Astrocyte (in vitro differentiated cells and primary cell): ENCODE measurements around the gene HS6ST3.

ENCODE experiments used
- EZH2 ChIP-seq: IDR thresholded peaks from 2 replicates; pipeline ENCODE4 v1.6.1; 2012; ENCODE audit warnings: mild to moderate bottlenecking, low read length, inconsistent platforms; ENCODE audit not compliant: insufficient read depth
- TF ChIP-seq, protein P1 (sequence below): IDR thresholded peaks from 2 replicates; pipeline ENCODE4 v1.5.1; 2011; ENCODE audit warnings: low read depth, mild to moderate bottlenecking, inconsistent platforms, low read length, moderate library complexity; ENCODE audit not compliant: insufficient read depth

GRCh38 chr13:96185818-96186217 lies 95.9 kb downstream of the HS6ST3 start:
- TF ChIP-seq EZH2, result no peak
- TF ChIP-seq, protein P1, sequence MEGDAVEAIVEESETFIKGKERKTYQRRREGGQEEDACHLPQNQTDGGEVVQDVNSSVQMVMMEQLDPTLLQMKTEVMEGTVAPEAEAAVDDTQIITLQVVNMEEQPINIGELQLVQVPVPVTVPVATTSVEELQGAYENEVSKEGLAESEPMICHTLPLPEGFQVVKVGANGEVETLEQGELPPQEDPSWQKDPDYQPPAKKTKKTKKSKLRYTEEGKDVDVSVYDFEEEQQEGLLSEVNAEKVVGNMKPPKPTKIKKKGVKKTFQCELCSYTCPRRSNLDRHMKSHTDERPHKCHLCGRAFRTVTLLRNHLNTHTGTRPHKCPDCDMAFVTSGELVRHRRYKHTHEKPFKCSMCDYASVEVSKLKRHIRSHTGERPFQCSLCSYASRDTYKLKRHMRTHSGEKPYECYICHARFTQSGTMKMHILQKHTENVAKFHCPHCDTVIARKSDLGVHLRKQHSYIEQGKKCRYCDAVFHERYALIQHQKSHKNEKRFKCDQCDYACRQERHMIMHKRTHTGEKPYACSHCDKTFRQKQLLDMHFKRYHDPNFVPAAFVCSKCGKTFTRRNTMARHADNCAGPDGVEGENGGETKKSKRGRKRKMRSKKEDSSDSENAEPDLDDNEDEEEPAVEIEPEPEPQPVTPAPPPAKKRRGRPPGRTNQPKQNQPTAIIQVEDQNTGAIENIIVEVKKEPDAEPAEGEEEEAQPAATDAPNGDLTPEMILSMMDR, result no peak
